SJSA1 (cell line): ENCODE measurements around the gene CCNK. TPM values are rescaled to one million over a fixed set of nuclear protein-coding genes. Genes with fewer than 3 reads are reported as not detected.
A peak's percentile ranks its signal among the peaks of the same experiment; 100 is the strongest.

Experiments
- DNase-seq, 2 experiments: peaks; one replicate each; pipeline ENCODE4 v3.0.0-alpha.2; 2015 to 2020; ENCODE audit warnings: low spot score in 2 of 2, low read depth in 1 of 2
- H3K27ac ChIP-seq: fragments of 250-450 bp; sonication (Bioruptor Pico); 2 replicates; pipeline ENCODE4 v1.5.1; 2020; ENCODE audit warnings: mild to moderate bottlenecking, moderate library complexity
- H3K27me3 ChIP-seq: fragments of 250-450 bp; sonication (Bioruptor Pico); replicated peaks from 2 replicates; pipeline ENCODE4 v1.5.1; 2020; ENCODE audit warnings: mild to moderate bottlenecking, moderate library complexity
- H3K36me3 ChIP-seq: fragments of 250-450 bp; sonication (Bioruptor Pico); 2 replicates; pipeline ENCODE4 v1.5.1; 2020; ENCODE audit warnings: mild to moderate bottlenecking
- H3K4me1 ChIP-seq: fragments of 250-450 bp; sonication (Bioruptor Pico); replicated peaks from 2 replicates; pipeline ENCODE4 v1.6.1; 2021; ENCODE audit warnings: mild to moderate bottlenecking
- H3K4me3 ChIP-seq: fragments of 250-450 bp; sonication (Bioruptor Pico); 2 replicates; pipeline ENCODE4 v1.5.1; 2020; ENCODE audit warnings: mild to moderate bottlenecking
- H3K9me3 ChIP-seq: fragments of 250-450 bp; sonication (Bioruptor Pico); replicated peaks from 2 replicates; pipeline ENCODE4 v1.5.1; 2020; ENCODE audit warnings: mild to moderate bottlenecking
- total RNA-seq: library from RNA; depleted of rRNA; stranded (reverse); fragments of >200 nt; shearing (Covaris generic); gene quantifications from 2 replicates; pipeline ENCODE4 v1.2.3, GENCODE V29; 2014

The CCNK gene
- total RNA-seq, 1 experiment from 2014 or later, result 12.1 TPM

- Histone ChIP-seq H3K27me3 (no peaks in the 10 kb centered on the region), H3K27ac (no peak overlapping the region), H3K4me1 (peaks cover 85% of the 10 kb centered on the region), H3K9me3 (no peaks in the 10 kb centered on the region), H3K4me3 (no peak overlapping the region), H3K36me3 (peaks cover 7% of the 10 kb centered on the region)
- DNase-seq, result no peak
Observed at GRCh38 chr14:99534863-99535262, 53.7 kb downstream of the CCNK start.

- peaks cover 79% of the 10 kb centered on the region for H3K4me1 ChIP-seq
- no peak overlapping the region for H3K4me3 ChIP-seq
- no peaks in the 10 kb centered on the region for H3K27me3 ChIP-seq
- H3K36me3 ChIP-seq, result peaks cover 7% of the 10 kb centered on the region; the same call in 1 of the 2 replicates
- H3K9me3 ChIP-seq, result no peaks in the 10 kb centered on the region
- DNase-seq, result no peak
- H3K27ac ChIP-seq, result no peak overlapping the region
Observed at GRCh38 chr14:99535448-99535847, 54.2 kb downstream of the CCNK start.

DNA sequence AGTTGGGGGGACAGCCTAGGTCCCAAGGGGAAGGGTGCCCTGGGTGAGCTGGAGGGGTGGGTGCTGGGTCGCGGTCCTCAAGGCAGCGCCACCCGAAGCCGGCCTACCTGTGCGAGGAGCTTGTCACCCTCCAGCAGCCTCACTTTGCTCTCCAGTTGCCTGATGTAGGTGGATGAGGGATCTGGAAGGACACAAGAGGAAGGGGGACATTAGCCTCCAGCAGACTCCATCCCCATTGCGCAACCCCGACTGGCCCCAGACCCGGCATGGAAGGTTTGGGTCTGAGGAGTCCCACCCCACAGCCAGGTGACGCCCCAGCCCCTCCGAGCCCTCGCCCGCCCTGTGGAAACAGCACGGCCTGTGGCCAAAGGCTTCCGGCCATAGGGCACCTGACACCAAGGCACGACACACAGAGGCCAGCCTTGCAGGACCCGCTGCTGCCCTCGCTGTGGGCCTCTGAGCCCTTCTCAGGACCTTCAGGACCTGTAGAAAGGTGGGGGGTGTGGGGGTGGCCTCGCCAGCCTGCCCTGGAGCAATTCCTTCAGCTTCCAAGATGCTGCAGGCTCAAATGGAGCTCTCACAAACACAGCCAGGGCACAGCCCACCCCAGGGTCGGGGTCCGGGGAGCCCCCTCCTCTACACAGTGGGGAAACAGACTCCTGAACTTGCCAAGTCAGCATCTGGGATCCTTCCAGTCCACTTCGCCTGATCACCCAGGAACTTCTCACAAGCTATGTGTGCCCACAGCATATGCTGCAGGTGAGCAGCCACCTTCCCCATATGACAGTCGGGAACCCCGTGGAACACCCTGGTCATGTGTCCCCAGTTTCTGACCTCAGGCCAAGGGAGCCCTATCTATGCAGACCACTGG lies 54.9 kb downstream of the CCNK start:
- Histone ChIP-seq H3K36me3 (peaks cover 7% of the 10 kb centered on the region; the same call in 1 of the 2 replicates), H3K4me1 (peaks cover 72% of the 10 kb centered on the region), H3K27me3 (no peaks in the 10 kb centered on the region), H3K9me3 (no peaks in the 10 kb centered on the region), H3K4me3 (no peak overlapping the region), H3K27ac (peak overlapping the region; percentile 65)
- no peak for DNase-seq

GRCh38 chr14:99537399-99537798 lies 56.2 kb downstream of the CCNK start:
- peak; percentile 90 to 93 for DNase-seq
- H3K27ac ChIP-seq, result peak overlapping the region; percentile 65

DNA sequence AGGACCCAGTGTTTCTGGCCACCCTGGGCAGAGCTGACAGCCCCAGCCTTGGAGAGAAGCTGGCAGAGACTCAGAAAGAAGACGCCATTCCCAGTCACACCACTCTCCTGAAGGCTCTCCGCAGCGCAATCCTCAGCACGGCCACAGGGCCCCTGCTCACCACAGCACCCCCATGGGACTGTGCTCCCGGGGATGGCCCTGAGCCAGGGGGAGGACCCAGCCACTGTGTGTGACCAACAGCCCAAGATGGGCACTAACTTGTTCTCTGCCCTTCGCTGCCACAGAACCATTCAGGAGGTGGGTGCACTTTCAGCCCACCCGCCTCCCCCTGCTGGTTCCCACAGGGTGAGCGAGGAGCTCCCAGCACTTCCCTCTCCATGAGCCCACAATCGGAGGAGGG lies 57.1 kb downstream of the CCNK start:
- peak; percentile 53 to 76 for DNase-seq
- no peaks in the 10 kb centered on the region for H3K27me3 ChIP-seq
- H3K4me1 ChIP-seq, result peaks cover 59% of the 10 kb centered on the region
- peak overlapping the region; percentile 65 for H3K27ac ChIP-seq
- H3K9me3 ChIP-seq, result no peaks in the 10 kb centered on the region
- H3K4me3 ChIP-seq, result no peak overlapping the region
- H3K36me3 ChIP-seq, result peaks cover 7% of the 10 kb centered on the region; the same call in 1 of the 2 replicates

More at GRCh38 chr14:99537399-99537798, 56.2 kb downstream of the CCNK start:
- Histone ChIP-seq H3K9me3 (no peaks in the 10 kb centered on the region), H3K27me3 (no peaks in the 10 kb centered on the region), H3K4me1 (peaks cover 65% of the 10 kb centered on the region), H3K4me3 (no peak overlapping the region), H3K36me3 (peaks cover 7% of the 10 kb centered on the region; the same call in 1 of the 2 replicates)

GRCh38 chr14:99538733-99539132 lies 57.5 kb downstream of the CCNK start:
- H3K27me3 ChIP-seq, result no peaks in the 10 kb centered on the region
- peaks cover 7% of the 10 kb centered on the region; the same call in 1 of the 2 replicates for H3K36me3 ChIP-seq
- no peak for DNase-seq
- H3K9me3 ChIP-seq, result no peaks in the 10 kb centered on the region
- no peak overlapping the region for H3K4me3 ChIP-seq
- no peak overlapping the region for H3K27ac ChIP-seq
- H3K4me1 ChIP-seq, result peaks cover 56% of the 10 kb centered on the region

DNA sequence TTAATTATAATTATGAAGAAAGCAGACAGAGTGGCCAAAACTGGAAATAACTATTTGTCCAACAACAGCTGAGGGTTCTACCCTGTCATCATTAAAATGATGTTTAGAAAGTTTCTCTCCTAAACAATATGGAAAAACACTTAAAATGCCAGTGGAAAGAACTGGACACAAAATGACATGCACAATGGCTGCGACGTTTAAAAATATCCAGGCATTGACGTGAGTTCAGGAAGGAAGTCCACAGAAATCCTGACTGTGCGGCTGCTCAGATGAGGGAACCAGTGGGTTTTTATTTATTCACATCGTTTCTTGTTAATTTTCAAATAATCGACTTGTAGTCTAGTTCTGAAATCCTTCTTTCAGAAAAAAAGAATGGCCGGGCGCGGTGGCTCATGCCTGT lies 58.3 kb downstream of the CCNK start:
- Histone ChIP-seq H3K27me3 (no peaks in the 10 kb centered on the region), H3K4me3 (no peak overlapping the region), H3K9me3 (no peaks in the 10 kb centered on the region), H3K4me1 (peaks cover 49% of the 10 kb centered on the region), H3K27ac (no peak overlapping the region), H3K36me3 (peaks cover 7% of the 10 kb centered on the region; the same call in 1 of the 2 replicates)
- no peak for DNase-seq

DNA sequence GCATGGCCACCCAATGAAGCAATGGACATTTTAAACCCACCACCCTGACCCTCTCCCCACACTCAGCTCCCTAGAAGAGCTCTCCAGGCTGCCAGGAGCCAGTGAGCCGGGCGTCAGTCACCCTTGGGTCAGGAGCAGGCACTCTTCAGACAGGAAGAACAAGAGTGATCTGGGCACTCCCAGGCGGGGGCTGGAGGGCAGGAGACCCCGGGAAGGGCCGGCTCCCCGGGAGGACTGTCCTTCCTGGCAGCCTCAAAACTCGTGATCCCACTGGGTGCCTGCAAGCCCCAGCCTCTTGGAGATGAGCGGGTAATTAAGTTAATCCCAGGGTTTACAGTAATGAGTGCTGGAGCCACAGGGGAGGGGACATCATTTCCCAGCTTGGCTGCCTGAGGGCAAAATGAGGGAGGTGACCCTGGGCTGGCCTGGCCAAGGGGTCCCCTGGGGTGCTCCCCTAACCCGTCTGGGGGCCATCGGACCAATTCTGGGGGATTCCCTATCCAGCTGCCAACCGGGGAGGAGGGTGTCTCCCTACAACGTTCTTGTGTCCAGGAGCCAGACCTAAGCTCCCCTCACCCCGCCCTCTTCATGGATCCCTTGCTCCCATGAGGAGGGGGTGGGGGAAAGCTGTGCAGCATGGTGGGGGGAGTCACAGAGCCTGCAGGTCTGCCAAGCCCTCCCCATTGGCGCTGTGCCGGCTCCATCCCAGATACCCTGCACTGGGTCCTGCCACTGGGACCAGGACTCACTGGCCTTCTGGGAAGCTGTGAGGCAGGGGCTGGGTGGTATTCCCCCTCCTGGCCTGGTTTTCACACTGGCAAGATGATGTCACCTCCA lies 59.2 kb downstream of the CCNK start:
- H3K9me3 ChIP-seq, result no peaks in the 10 kb centered on the region
- H3K4me1 ChIP-seq, result peaks cover 41% of the 10 kb centered on the region
- no peaks in the 10 kb centered on the region for H3K27me3 ChIP-seq
- H3K36me3 ChIP-seq, result peaks cover 4% of the 10 kb centered on the region; the same call in 1 of the 2 replicates
- DNase-seq, result no peak
- H3K27ac ChIP-seq, result no peak overlapping the region
- H3K4me3 ChIP-seq, result no peak overlapping the region

- H3K27me3 ChIP-seq, result no peaks in the 10 kb centered on the region
- H3K27ac ChIP-seq, result no peak overlapping the region
- H3K4me3 ChIP-seq, result no peak overlapping the region
- no peak for DNase-seq
- peaks cover 34% of the 10 kb centered on the region for H3K4me1 ChIP-seq
- no peaks in the 10 kb centered on the region; the same call in 1 of the 2 replicates for H3K36me3 ChIP-seq
- H3K9me3 ChIP-seq, result no peaks in the 10 kb centered on the region
Observed at GRCh38 chr14:99541211-99541610, 60.0 kb downstream of the CCNK start.

DNA sequence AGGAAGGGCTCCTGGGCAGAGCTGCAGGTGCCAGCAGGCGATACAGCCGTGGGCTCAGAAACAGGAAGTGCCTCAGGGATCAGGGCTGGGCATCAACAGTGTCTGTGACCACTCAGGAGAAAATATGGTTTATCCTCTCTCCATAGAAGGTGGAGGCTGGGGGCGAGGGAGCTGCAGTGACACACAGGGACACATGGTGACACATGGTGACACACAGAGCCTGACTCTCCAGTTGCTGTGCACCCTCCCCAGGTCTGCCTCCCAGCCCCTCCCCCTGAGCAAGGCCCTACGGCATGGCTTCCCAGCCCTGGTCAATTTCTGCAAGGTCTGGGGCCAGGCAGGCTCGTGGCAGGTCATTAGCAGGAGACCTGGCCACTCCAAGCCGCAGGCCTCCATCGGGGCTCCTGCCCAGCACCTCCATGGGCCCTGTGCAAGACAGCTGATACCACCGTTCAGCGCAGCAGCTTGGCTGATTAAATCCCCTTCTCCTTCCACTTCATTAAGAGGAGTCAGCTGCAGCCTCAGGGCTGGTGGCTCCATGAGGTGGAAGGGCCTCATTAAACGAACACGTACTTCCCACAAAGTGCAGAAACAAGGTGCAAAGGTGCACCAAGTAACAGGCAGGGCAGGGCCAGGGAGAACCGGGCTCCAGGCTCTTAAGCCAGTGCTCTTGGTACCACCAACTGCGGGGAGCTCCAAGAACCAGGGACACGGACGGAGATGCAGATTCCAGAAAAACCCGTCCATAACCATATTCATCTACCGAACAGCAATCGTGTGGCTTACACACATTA lies 60.7 kb downstream of the CCNK start:
- H3K4me1 ChIP-seq, result peaks cover 27% of the 10 kb centered on the region
- no peak overlapping the region for H3K4me3 ChIP-seq
- H3K9me3 ChIP-seq, result no peaks in the 10 kb centered on the region
- H3K27ac ChIP-seq, result no peak overlapping the region
- H3K27me3 ChIP-seq, result no peaks in the 10 kb centered on the region
- DNase-seq, result no peak
- no peaks in the 10 kb centered on the region for H3K36me3 ChIP-seq

DNA sequence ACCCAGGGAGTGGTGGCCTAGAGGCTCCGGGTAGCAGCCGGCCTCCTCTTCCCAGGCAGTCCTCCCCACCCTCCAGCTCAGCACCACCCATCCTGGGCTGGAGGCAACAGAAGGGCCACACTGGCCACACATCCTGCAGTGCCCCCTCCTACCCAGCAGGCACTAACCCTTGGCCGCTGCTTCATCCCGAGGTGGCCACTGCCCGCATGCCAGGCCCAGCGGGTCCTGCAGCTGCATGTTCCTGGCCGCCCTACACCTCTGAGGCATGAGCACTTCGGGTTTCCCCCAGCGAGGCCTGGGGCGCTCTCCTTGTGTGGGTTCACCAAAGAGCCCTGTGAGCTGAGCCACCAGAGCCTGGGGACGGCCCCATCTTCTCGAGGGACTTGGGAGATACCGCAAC lies 61.4 kb downstream of the CCNK start:
- DNase-seq, result no peak
- H3K9me3 ChIP-seq, result no peaks in the 10 kb centered on the region

GRCh38 chr14:99543370-99543769 lies 62.2 kb downstream of the CCNK start:
- H3K4me3 ChIP-seq, result no peak overlapping the region
- no peak for DNase-seq
- peaks cover 12% of the 10 kb centered on the region for H3K4me1 ChIP-seq
- H3K27me3 ChIP-seq, result no peaks in the 10 kb centered on the region
- no peaks in the 10 kb centered on the region for H3K36me3 ChIP-seq
- H3K9me3 ChIP-seq, result no peaks in the 10 kb centered on the region
- H3K27ac ChIP-seq, result no peak overlapping the region

More for the DNA sequence above, 61.4 kb downstream of the CCNK start:
- Histone ChIP-seq H3K36me3 (no peaks in the 10 kb centered on the region), H3K4me3 (no peak overlapping the region), H3K27me3 (no peaks in the 10 kb centered on the region), H3K27ac (no peak overlapping the region), H3K4me1 (peaks cover 20% of the 10 kb centered on the region)

- DNase-seq, result no peak
- Histone ChIP-seq H3K27ac (no peak overlapping the region), H3K4me1 (peaks cover 6% of the 10 kb centered on the region), H3K9me3 (no peaks in the 10 kb centered on the region), H3K4me3 (no peak overlapping the region), H3K27me3 (no peaks in the 10 kb centered on the region), H3K36me3 (no peaks in the 10 kb centered on the region)
Observed at GRCh38 chr14:99543985-99544384, 62.8 kb downstream of the CCNK start.
